ENCODE measurements around the gene TOLLIP.
A peak's percentile ranks its signal among the peaks of the same experiment; 100 is the strongest.

The TOLLIP gene

GRCh38 chr11:1336836-1337646 is 27.6 kb upstream of the TOLLIP start:
- FAIRE-seq (no peak), DNase-seq (ENCODE audit: insufficient read length, low spot score) (no peak)

GRCh38 chr11:1335811-1336761 is 26.7 kb upstream of the TOLLIP start:
- peak; percentile 16 for FAIRE-seq
- TF ChIP-seq POLR2A (IDR thresholded peaks at IDR 0.05; ENCODE audit: low read depth, low read length) (no peak), PAX5 (IDR thresholded peaks at IDR 0.05; ENCODE audit: insufficient read depth, low read length, severe bottlenecking) (no peak), TAF1 (IDR thresholded peaks at IDR 0.05; ENCODE audit: low read depth, low read length) (no peak), SPI1 (IDR thresholded peaks at IDR 0.05; ENCODE audit: low read depth, low read length) (no peak)
- DNase-seq (ENCODE audit: insufficient read length, low spot score) = no peak

More at GRCh38 chr11:1336836-1337646, 27.6 kb upstream of the TOLLIP start:
- TF ChIP-seq POLR2AphosphoS5 (IDR thresholded peaks at IDR 0.05; ENCODE audit: low read depth, low read length) = no peak
- TF ChIP-seq POLR2A (IDR thresholded peaks at IDR 0.05; ENCODE audit: low read depth, low read length) = no peak
- no peak for TF ChIP-seq PAX5 (IDR thresholded peaks at IDR 0.05; ENCODE audit: insufficient read depth, low read length, severe bottlenecking)
- TF ChIP-seq SPI1 (IDR thresholded peaks at IDR 0.05; ENCODE audit: low read depth, low read length) = no peak
- TF ChIP-seq TAF1 (IDR thresholded peaks at IDR 0.05; ENCODE audit: low read depth, low read length) = no peak

GRCh38 chr11:1335264-1335810 is 25.9 kb upstream of the TOLLIP start:
- DNase-seq (ENCODE audit: insufficient read length, low spot score) (no peak), FAIRE-seq (no peak)
- TF ChIP-seq POLR2AphosphoS5 (IDR thresholded peaks at IDR 0.05; ENCODE audit: low read depth, low read length) (no peak), POLR2A (IDR thresholded peaks at IDR 0.05; ENCODE audit: low read depth, low read length) (no peak), TAF1 (IDR thresholded peaks at IDR 0.05; ENCODE audit: low read depth, low read length) (no peak), POU2F2 (IDR thresholded peaks at IDR 0.05; ENCODE audit: low read depth, low read length) (no peak), PAX5 (IDR thresholded peaks at IDR 0.05; ENCODE audit: insufficient read depth, low read length, severe bottlenecking) (no peak), SPI1 (IDR thresholded peaks at IDR 0.05; ENCODE audit: low read depth, low read length) (no peak)

- no peak for FAIRE-seq
- TF ChIP-seq SPI1 (IDR thresholded peaks at IDR 0.05; ENCODE audit: low read depth, low read length) (no peak), POLR2AphosphoS5 (IDR thresholded peaks at IDR 0.05; ENCODE audit: low read depth, low read length) (no peak), POU2F2 (IDR thresholded peaks at IDR 0.05; ENCODE audit: low read depth, low read length) (no peak), PAX5 (IDR thresholded peaks at IDR 0.05; ENCODE audit: insufficient read depth, low read length, severe bottlenecking) (no peak), TAF1 (IDR thresholded peaks at IDR 0.05; ENCODE audit: low read depth, low read length) (no peak), POLR2A (IDR thresholded peaks at IDR 0.05; ENCODE audit: low read depth, low read length) (no peak)
These were observed 24.4 kb upstream of the TOLLIP start for GRCh38 chr11:1333860-1334259.

GRCh38 chr11:1333091-1333772 is 23.8 kb upstream of the TOLLIP start:
- TF ChIP-seq PAX5 (IDR thresholded peaks at IDR 0.05; ENCODE audit: insufficient read depth, low read length, severe bottlenecking) (no peak), SPI1 (IDR thresholded peaks at IDR 0.05; ENCODE audit: low read depth, low read length) (no peak), POLR2A (IDR thresholded peaks at IDR 0.05; ENCODE audit: low read depth, low read length) (no peak), POLR2AphosphoS5 (IDR thresholded peaks at IDR 0.05; ENCODE audit: low read depth, low read length) (no peak), POU2F2 (IDR thresholded peaks at IDR 0.05; ENCODE audit: low read depth, low read length) (no peak), TAF1 (IDR thresholded peaks at IDR 0.05; ENCODE audit: low read depth, low read length) (no peak)
- DNase-seq (ENCODE audit: insufficient read length, low spot score) (no peak), FAIRE-seq (no peak)

More at GRCh38 chr11:1333860-1334259, 24.4 kb upstream of the TOLLIP start:
- DNase-seq (ENCODE audit: insufficient read length, low spot score) = no peak

- no peak for TF ChIP-seq POU2F2 (IDR thresholded peaks at IDR 0.05; ENCODE audit: low read depth, low read length)
- TF ChIP-seq TAF1 (IDR thresholded peaks at IDR 0.05; ENCODE audit: low read depth, low read length) = no peak
- no peak for TF ChIP-seq POLR2AphosphoS5 (IDR thresholded peaks at IDR 0.05; ENCODE audit: low read depth, low read length)
- TF ChIP-seq SPI1 (IDR thresholded peaks at IDR 0.05; ENCODE audit: low read depth, low read length) = no peak
- TF ChIP-seq POLR2A (IDR thresholded peaks at IDR 0.05; ENCODE audit: low read depth, low read length) = no peak
- no peak for FAIRE-seq
- DNase-seq (ENCODE audit: insufficient read length, low spot score) = no peak
These were observed 21.0 kb upstream of the TOLLIP start for GRCh38 chr11:1330473-1330872.

- TF ChIP-seq SPI1 (IDR thresholded peaks at IDR 0.05; ENCODE audit: low read depth, low read length) (no peak), POLR2AphosphoS5 (IDR thresholded peaks at IDR 0.05; ENCODE audit: low read depth, low read length) (no peak), TAF1 (IDR thresholded peaks at IDR 0.05; ENCODE audit: low read depth, low read length) (no peak)
- DNase-seq (ENCODE audit: insufficient read length, low spot score) (no peak), FAIRE-seq (no peak)
These were observed 17.6 kb upstream of the TOLLIP start for GRCh38 chr11:1327064-1327460.

- FAIRE-seq (no peak), DNase-seq (ENCODE audit: insufficient read length, low spot score) (no peak)
- TF ChIP-seq POLR2A (IDR thresholded peaks at IDR 0.05; ENCODE audit: low read depth, low read length) = no peak
- no peak for TF ChIP-seq POU2F2 (IDR thresholded peaks at IDR 0.05; ENCODE audit: low read depth, low read length)
- no peak for TF ChIP-seq POLR2AphosphoS5 (IDR thresholded peaks at IDR 0.05; ENCODE audit: low read depth, low read length)
- TF ChIP-seq TAF1 (IDR thresholded peaks at IDR 0.05; ENCODE audit: low read depth, low read length) = no peak
- no peak for TF ChIP-seq SPI1 (IDR thresholded peaks at IDR 0.05; ENCODE audit: low read depth, low read length)
- TF ChIP-seq PAX5 (IDR thresholded peaks at IDR 0.05; ENCODE audit: insufficient read depth, low read length, severe bottlenecking) = no peak
These were observed 17.1 kb upstream of the TOLLIP start for GRCh38 chr11:1326435-1327063.

Data from GM12891 (cell line).